GM20000 (cell line): ENCODE measurements around the gene FAM78B.

ENCODE experiments used
- DNase-seq: peaks from one replicate; pipeline ENCODE4 v3.0.0; 2012; ENCODE audit warnings: low spot score
- CTCF ChIP-seq: IDR thresholded peaks from 2 replicates; pipeline ENCODE4 v1.5.1; 2012; ENCODE audit warnings: mild to moderate bottlenecking, control low read depth; ENCODE audit errors: extremely low read depth, missing control alignments

Gene FAM78B

GRCh38 chr1:166152978-166153377, 13.8 kb downstream of the FAM78B start:
- no peak for TF ChIP-seq CTCF
- DNase-seq, result no peak

GRCh38 chr1:166151804-166152203, 15.0 kb downstream of the FAM78B start:
- TF ChIP-seq CTCF, result no peak
- no peak for DNase-seq

- no peak for TF ChIP-seq CTCF
- no peak for DNase-seq
Observed at GRCh38 chr1:166145499-166145898, 21.3 kb downstream of the FAM78B start.

GRCh38 chr1:166141969-166142368, 24.8 kb downstream of the FAM78B start:
- no peak for TF ChIP-seq CTCF
- DNase-seq, result no peak

- TF ChIP-seq CTCF, result no peak
- no peak for DNase-seq
Observed at GRCh38 chr1:166140251-166140650, 26.6 kb downstream of the FAM78B start.

- TF ChIP-seq CTCF, result no peak
- DNase-seq, result no peak
Observed at GRCh38 chr1:166139735-166140134, 27.1 kb downstream of the FAM78B start.

- DNase-seq, result no peak
- no peak for TF ChIP-seq CTCF
Observed at GRCh38 chr1:166136699-166137401, 30.0 kb downstream of the FAM78B start.
